Endothelial cell of umbilical vein (primary cell): Measurements from ENCODE around the gene SUMF1. TPM values are rescaled to one million over a fixed set of nuclear protein-coding genes. Genes with fewer than 3 reads are reported as not detected.

ENCODE experiments used
- BruUV-seq: library from RNA; stranded (reverse); fragments of 400-500 nt; replicated peaks from 2 replicates; lab custom pipeline; 2021; lab: Mats Ljungman, UMichigan
- CTCF ChIA-PET: fragments of 300-600, 350-600 bp; sonication (Branson Sonifier 250); formaldehyde crosslinking; loops from one replicate; lab custom pipeline; 2021; ENCODE audit warnings: antibody characterized with exemption, inconsistent platforms; lab: Charles Lee
- POLR2A ChIA-PET: fragments of 300-600, 350-600 bp; sonication (Branson Sonifier 250); formaldehyde crosslinking; loops from one replicate; lab custom pipeline; 2021; ENCODE audit warnings: antibody characterized with exemption, inconsistent platforms; lab: Charles Lee
- DNase-seq: peaks from one replicate; pipeline ENCODE4 v3.0.0-alpha.2; 2011; ENCODE audit warnings: low read depth, low spot score
- FAIRE-seq: peaks from 2 replicates; lab custom pipeline; 2011; peaks lifted over from hg19 to GRCh38; lab: Jason Lieb, UNC
- H2AFZ ChIP-seq: 2 replicates; pipeline ENCODE4 v1.6.0; 2012; ENCODE audit warnings: low read depth, low read length, control low read depth, inconsistent platforms
- H3K27ac ChIP-seq: 2 replicates; pipeline ENCODE4 v1.5.1; 2011; ENCODE audit warnings: low read depth, mild to moderate bottlenecking, control low read depth, low read length, moderate library complexity; ENCODE audit not compliant: insufficient read depth
- H3K27me3 ChIP-seq, 2 experiments: 2 replicates each; pipeline versions ENCODE4 v1.6.0 to v1.6.1; 2011; ENCODE audit warnings: low read length in 2 of 2, mixed read lengths in 1 of 2; ENCODE audit not compliant: control insufficient read depth in 2 of 2, insufficient read depth in 2 of 2
- H3K36me3 ChIP-seq, 2 experiments: 2 replicates in 1 of 2; 3 replicates in 1 of 2; pipeline ENCODE4 v1.5.1; 2011; ENCODE audit warnings: low read length in 2 of 2, mild to moderate bottlenecking in 1 of 2, moderate library complexity in 1 of 2; ENCODE audit not compliant: control insufficient read depth in 2 of 2, insufficient read depth in 2 of 2; ENCODE audit errors: extremely low read depth in 1 of 2
- H3K4me1 ChIP-seq: 3 replicates; pipeline ENCODE4 v1.5.1; 2011; ENCODE audit warnings: mild to moderate bottlenecking, low read length; ENCODE audit not compliant: control insufficient read depth, insufficient read depth; ENCODE audit errors: extremely low read depth
- H3K4me2 ChIP-seq: 2 replicates; pipeline ENCODE4 v1.6.1; 2011; ENCODE audit warnings: low read length, control low read depth, mixed read lengths; ENCODE audit not compliant: insufficient read depth
- H3K4me3 ChIP-seq, 3 experiments: fragments of 200-600 bp in 1 of 3; sonication (generic), shearing (Covaris generic) in 1 of 3; replicated peaks in 1 of 3; 2 replicates each; pipeline ENCODE4 v1.5.1; 2011 to 2016; ENCODE audit warnings: control low read depth in 3 of 3, low read length in 3 of 3, mild to moderate bottlenecking in 2 of 3, inconsistent platforms in 1 of 3, low read depth in 1 of 3, moderate library complexity in 1 of 3; ENCODE audit not compliant: insufficient read depth in 1 of 3
- H3K79me2 ChIP-seq: 2 replicates; pipeline ENCODE4 v1.6.0; 2012; ENCODE audit warnings: low read length, inconsistent platforms; ENCODE audit not compliant: control insufficient read depth, insufficient read depth
- H3K9ac ChIP-seq: replicated peaks from 2 replicates; pipeline ENCODE3; 2011; ENCODE audit warnings: low read length, control low read depth; ENCODE audit not compliant: insufficient read depth; ENCODE audit errors: extremely low read depth
- H3K9me1 ChIP-seq: replicated peaks from 3 replicates; pipeline ENCODE4 v1.6.0; 2011; ENCODE audit warnings: mild to moderate bottlenecking, low read length; ENCODE audit not compliant: control insufficient read depth, insufficient read depth; ENCODE audit errors: extremely low read depth
- H3K9me3 ChIP-seq: replicated peaks from 2 replicates; pipeline ENCODE4 v1.5.1; 2012; ENCODE audit warnings: low read length, inconsistent platforms; ENCODE audit not compliant: control insufficient read depth, insufficient read depth
- H4K20me1 ChIP-seq: replicated peaks from 2 replicates; pipeline ENCODE3; 2011; ENCODE audit warnings: mild to moderate bottlenecking, low read length; ENCODE audit not compliant: control insufficient read depth, insufficient read depth; ENCODE audit errors: extremely low read depth
- EZH2 ChIP-seq: IDR thresholded peaks from 2 replicates; pipeline ENCODE4 v1.6.1; 2012; ENCODE audit warnings: borderline replicate concordance, low read depth, mild to moderate bottlenecking, moderate library complexity, low read length, inconsistent platforms; ENCODE audit not compliant: severe bottlenecking
- FOS ChIP-seq: IDR thresholded peaks from 2 replicates; pipeline ENCODE4 v1.6.1; 2011; ENCODE audit warnings: mild to moderate bottlenecking, low read length, moderate library complexity, borderline replicate concordance; ENCODE audit not compliant: insufficient read depth
- JUN ChIP-seq: IDR thresholded peaks from 2 replicates; pipeline ENCODE4 v1.6.1; 2011; ENCODE audit warnings: borderline replicate concordance, low read depth; ENCODE audit not compliant: insufficient read length, insufficient read depth
- MYC ChIP-seq: IDR thresholded peaks from one replicate; pipeline ENCODE4 v1.6.1; 2011; ENCODE audit warnings: mild to moderate bottlenecking, low read depth, low read length
- POLR2AphosphoS5 ChIP-seq: IDR thresholded peaks from 2 replicates; pipeline ENCODE4 v1.6.1; 2012; ENCODE audit warnings: low read depth, mild to moderate bottlenecking, control low read depth, low read length, moderate library complexity; ENCODE audit not compliant: insufficient read depth
- dilution Hi-C: fragments of 300-500 bp; cut with MboI; formaldehyde crosslinking; loops from one replicate; pipeline ENCODE4 v1.15.0; 2019; ENCODE audit warnings: low sequenced_read_pairs; ENCODE audit not compliant: extremely low pct_ligation_motif_present
- intact Hi-C: fragments of 100-400 bp; cut with micrococcal nuclease; formaldehyde crosslinking; loops from one replicate; pipeline ENCODE4 v1.10.0; 2022
- polyA plus RNA-seq, 4 experiments: library from polyadenylated mRNA; depleted of rRNA in 3 of 4; stranded (reverse) in 3 of 4; unstranded in 1 of 4; fragments of >200 nt; gene quantifications; 2 replicates each; pipeline versions ENCODE4 v1.2.1 to v1.2.3, GENCODE V29; 2011 to 2012; ENCODE audit warnings: missing spikeins in 1 of 4
- total RNA-seq: library from RNA; stranded (reverse); gene quantifications from 2 replicates; pipeline ENCODE4 v1.2.3, GENCODE V29; 2021
- TF ChIP-seq, protein P1 (sequence below), 2 donors: IDR thresholded peaks; 1 replicate in 1 of 2; 2 replicates in 1 of 2; pipeline ENCODE4 v1.5.1; 2011; ENCODE audit warnings: low read length in 2 of 2, mild to moderate bottlenecking in 2 of 2, moderate library complexity in 2 of 2, control low read depth in 1 of 2, inconsistent platforms in 1 of 2, low read depth in 1 of 2; ENCODE audit not compliant: insufficient read depth in 1 of 2; ENCODE audit errors: extremely low read depth in 1 of 2
- TF ChIP-seq, protein P2 (sequence below): IDR thresholded peaks from 2 replicates; pipeline ENCODE4 v1.6.1; 2011; ENCODE audit not compliant: insufficient read depth, insufficient read length

The SUMF1 gene
- total and polyA plus RNA-seq, 2 donors (not counting 3 experiments of a cell fraction or from before 2014, with no cell fraction given) = 31.5 to 46.8 TPM

DNA sequence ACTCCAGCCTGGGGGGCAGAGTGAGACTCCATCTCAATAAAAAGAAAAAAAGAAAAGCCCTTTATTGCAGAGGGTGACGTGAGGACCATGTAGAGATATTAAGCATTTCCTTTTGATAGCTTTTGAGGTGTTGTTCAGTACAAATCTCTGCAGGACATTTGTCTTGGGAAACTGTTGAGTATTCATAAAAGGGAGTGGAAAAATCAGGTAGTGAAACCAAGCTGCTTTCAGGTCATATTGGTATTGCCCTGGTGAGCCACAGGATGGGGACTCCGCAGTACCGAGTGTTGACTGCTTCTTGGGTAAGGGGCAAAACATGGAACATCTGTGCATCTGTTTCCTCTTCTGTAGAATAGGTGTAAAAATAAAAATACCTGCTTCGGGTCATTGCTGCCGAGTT lies 36.0 kb upstream of the SUMF1 start:
- FAIRE-seq (no peak), DNase-seq (no peak)
- intact Hi-C loops (no loop called here), dilution Hi-C loops (no loop called here)
- H4K20me1 ChIP-seq = no peaks in the 10 kb centered on the region
- no peaks in the 10 kb centered on the region for H3K79me2 ChIP-seq
- H3K9me1 ChIP-seq = no peaks in the 10 kb centered on the region
- ChIA-PET CTCF (no interaction called here), POLR2A (no interaction called here)
- H3K27ac ChIP-seq = no peak overlapping the region
- H3K9ac ChIP-seq = no peak overlapping the region
- H3K4me3 ChIP-seq = no peak overlapping the region
- no peaks in the 10 kb centered on the region for H3K27me3 ChIP-seq
- no peak overlapping the region for H3K4me2 ChIP-seq
- TF ChIP-seq EZH2 (no peak), JUN (no peak), POLR2AphosphoS5 (no peak), MYC (no peak), FOS (no peak)
- TF ChIP-seq, protein P1, sequence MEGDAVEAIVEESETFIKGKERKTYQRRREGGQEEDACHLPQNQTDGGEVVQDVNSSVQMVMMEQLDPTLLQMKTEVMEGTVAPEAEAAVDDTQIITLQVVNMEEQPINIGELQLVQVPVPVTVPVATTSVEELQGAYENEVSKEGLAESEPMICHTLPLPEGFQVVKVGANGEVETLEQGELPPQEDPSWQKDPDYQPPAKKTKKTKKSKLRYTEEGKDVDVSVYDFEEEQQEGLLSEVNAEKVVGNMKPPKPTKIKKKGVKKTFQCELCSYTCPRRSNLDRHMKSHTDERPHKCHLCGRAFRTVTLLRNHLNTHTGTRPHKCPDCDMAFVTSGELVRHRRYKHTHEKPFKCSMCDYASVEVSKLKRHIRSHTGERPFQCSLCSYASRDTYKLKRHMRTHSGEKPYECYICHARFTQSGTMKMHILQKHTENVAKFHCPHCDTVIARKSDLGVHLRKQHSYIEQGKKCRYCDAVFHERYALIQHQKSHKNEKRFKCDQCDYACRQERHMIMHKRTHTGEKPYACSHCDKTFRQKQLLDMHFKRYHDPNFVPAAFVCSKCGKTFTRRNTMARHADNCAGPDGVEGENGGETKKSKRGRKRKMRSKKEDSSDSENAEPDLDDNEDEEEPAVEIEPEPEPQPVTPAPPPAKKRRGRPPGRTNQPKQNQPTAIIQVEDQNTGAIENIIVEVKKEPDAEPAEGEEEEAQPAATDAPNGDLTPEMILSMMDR (IDR thresholded peaks at IDR 0.05; ENCODE audit: extremely low read depth in 1 of 2, insufficient read depth in 1 of 2, low read depth in 1 of 2, low read length in 2 of 2) = no peak
- TF ChIP-seq, protein P2, sequence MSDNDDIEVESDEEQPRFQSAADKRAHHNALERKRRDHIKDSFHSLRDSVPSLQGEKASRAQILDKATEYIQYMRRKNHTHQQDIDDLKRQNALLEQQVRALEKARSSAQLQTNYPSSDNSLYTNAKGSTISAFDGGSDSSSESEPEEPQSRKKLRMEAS = no peak
- no TSS peak for BruUV-seq
- no peaks in the 10 kb centered on the region for H3K9me3 ChIP-seq
- peaks cover 3% of the 10 kb centered on the region for H3K4me1 ChIP-seq
- no peak overlapping the region for H2AFZ ChIP-seq
- no peaks in the 10 kb centered on the region for H3K36me3 ChIP-seq
